Measurements from ENCODE around the gene ZNF816.
"Not testable (repeated sequence)": the region's sequence is repeated elsewhere in the genome, so short reads cannot be mapped to it uniquely, and the experiment has no call there.

The ZNF816 gene

GRCh38 chr19:52961981-52962380 lies 700 bp downstream of the ZNF816 start:
- no peak for DNase-seq (ENCODE audit: low read depth, low spot score)

- DNase-seq (ENCODE audit: low read depth, low spot score) = no peak
Measured at GRCh38 chr19:52959613-52960295, 2.9 kb downstream of the ZNF816 start.

- DNase-seq (ENCODE audit: low read depth, low spot score) = no peak
Measured at GRCh38 chr19:52957591-52957990, 5.1 kb downstream of the ZNF816 start.

GRCh38 chr19:52956917-52957316 lies 5.8 kb downstream of the ZNF816 start:
- no peak for DNase-seq (ENCODE audit: low read depth, low spot score)

GRCh38 chr19:52949422-52949821 lies 13.3 kb downstream of the ZNF816 start:
- DNase-seq (ENCODE audit: low read depth, low spot score) = no peak

GRCh38 chr19:52948025-52948770 lies 14.5 kb downstream of the ZNF816 start:
- DNase-seq (ENCODE audit: low read depth, low spot score) = no peak

- DNase-seq (ENCODE audit: low read depth, low spot score) = no peak
Measured at GRCh38 chr19:52946322-52947310, 16.1 kb downstream of the ZNF816 start.

GRCh38 chr19:52945652-52946321 lies 16.9 kb downstream of the ZNF816 start:
- no peak for DNase-seq (ENCODE audit: low read depth, low spot score)

- not testable (repeated sequence) for DNase-seq (ENCODE audit: low read depth, low spot score)
Measured at GRCh38 chr19:52944703-52945493, 17.8 kb downstream of the ZNF816 start.

- DNase-seq (ENCODE audit: low read depth, low spot score) = no peak
Measured at GRCh38 chr19:52943884-52944643, 18.6 kb downstream of the ZNF816 start.

GRCh38 chr19:52943134-52943883 lies 19.4 kb downstream of the ZNF816 start:
- no peak for DNase-seq (ENCODE audit: low read depth, low spot score)

- peak; percentile 89 for DNase-seq (ENCODE audit: low read depth, low spot score)
Measured at GRCh38 chr19:52942386-52943133, 20.1 kb downstream of the ZNF816 start.

GRCh38 chr19:52941941-52942385 lies 20.7 kb downstream of the ZNF816 start:
- no peak for DNase-seq (ENCODE audit: low read depth, low spot score)

GRCh38 chr19:52941523-52941922 lies 21.2 kb downstream of the ZNF816 start:
- DNase-seq (ENCODE audit: low read depth, low spot score) = not testable (repeated sequence)

- not testable (repeated sequence) for DNase-seq (ENCODE audit: low read depth, low spot score)
Measured at GRCh38 chr19:52940905-52941304, 21.8 kb downstream of the ZNF816 start.

GRCh38 chr19:52938761-52939160 lies 23.9 kb downstream of the ZNF816 start:
- no peak for DNase-seq (ENCODE audit: low read depth, low spot score)

GRCh38 chr19:52936954-52937325 lies 25.7 kb downstream of the ZNF816 start:
- DNase-seq (ENCODE audit: low read depth, low spot score) = no peak
